NCI-H82 treated with DMSO at 0.1 percent for 48 hours (cell line): ENCODE data around the gene RFC1.
"Not testable (repeated sequence)": the region's sequence is repeated elsewhere in the genome, so short reads cannot be mapped to it uniquely, and the experiment has no call there.

Experiments
- DNase-seq: peaks from one replicate; lab custom pipeline; 2025; ENCODE audit not compliant: unreplicated experiment; lab: John Stamatoyannopoulos, UW

The RFC1 gene

GRCh38 chr4:39312816-39313215 lies 53.3 kb downstream of the RFC1 start:
- no peak for DNase-seq

- DNase-seq: no peak
These were observed 57.6 kb downstream of the RFC1 start for GRCh38 chr4:39308611-39309010.

- no peak for DNase-seq
These were observed 60.1 kb downstream of the RFC1 start for GRCh38 chr4:39305912-39306677.

GRCh38 chr4:39304651-39305050 lies 61.5 kb downstream of the RFC1 start:
- DNase-seq: no peak

GRCh38 chr4:39303871-39304270 lies 62.3 kb downstream of the RFC1 start:
- DNase-seq: no peak

GRCh38 chr4:39302901-39303300 lies 63.3 kb downstream of the RFC1 start:
- no peak for DNase-seq

GRCh38 chr4:39295784-39296183 lies 70.4 kb downstream of the RFC1 start:
- DNase-seq: no peak

- not testable (repeated sequence) for DNase-seq
These were observed 73.7 kb downstream of the RFC1 start for GRCh38 chr4:39292433-39292832.

GRCh38 chr4:39291686-39292085 lies 74.5 kb downstream of the RFC1 start:
- no peak for DNase-seq

- no peak for DNase-seq
These were observed 78.9 kb downstream of the RFC1 start for GRCh38 chr4:39287223-39287622.

- DNase-seq: no peak
These were observed 79.9 kb downstream of the RFC1 start for GRCh38 chr4:39286263-39286662.

- no peak for DNase-seq
These were observed 80.3 kb downstream of the RFC1 start for GRCh38 chr4:39285853-39286252.

GRCh38 chr4:39285111-39285795 lies 80.9 kb downstream of the RFC1 start:
- no peak for DNase-seq

GRCh38 chr4:39280770-39281169 lies 85.4 kb downstream of the RFC1 start:
- DNase-seq: no peak

GRCh38 chr4:39279416-39279815 lies 86.7 kb downstream of the RFC1 start:
- DNase-seq: no peak

GRCh38 chr4:39278476-39278875 lies 87.7 kb downstream of the RFC1 start:
- DNase-seq: no peak

- not testable (repeated sequence) for DNase-seq
These were observed 88.5 kb downstream of the RFC1 start for GRCh38 chr4:39277661-39278060.

GRCh38 chr4:39274503-39274902 lies 91.7 kb downstream of the RFC1 start:
- no peak for DNase-seq

GRCh38 chr4:39263895-39264294 lies 102.3 kb downstream of the RFC1 start:
- DNase-seq: no peak

GRCh38 chr4:39259571-39260330 lies 106.4 kb downstream of the RFC1 start:
- DNase-seq: no peak

- no peak for DNase-seq
These were observed 109.7 kb downstream of the RFC1 start for GRCh38 chr4:39256436-39256835.

- no peak for DNase-seq
These were observed 110.3 kb downstream of the RFC1 start for GRCh38 chr4:39255871-39256270.
